Natural killer cell (primary cell): ENCODE measurements around the gene IFI44. TPM values are rescaled to one million over a fixed set of nuclear protein-coding genes. Genes with fewer than 3 reads are reported as not detected.

Source experiments
- ATAC-seq, 3 donors: fragments of 150-1000 bp in 2 of 3; fragments of 200-7000 bp in 1 of 3; cut with Tn5 transposase; 1 replicate in 1 of 3; 2 replicates in 2 of 3; pipeline ENCODE4 v1.10.0; 2021; ENCODE audit warnings: mild to moderate bottlenecking in 2 of 3, moderate library complexity in 2 of 3
- DNase-seq, 2 donors: peaks; one replicate each; pipeline versions ENCODE4 v3.0.0 to v3.0.0-alpha.2; 2013 to 2021; ENCODE audit warnings: mixed read lengths in 1 of 2
- H3K27ac ChIP-seq: one replicate; pipeline ENCODE4 v1.5.1; 2013; ENCODE audit warnings: mild to moderate bottlenecking, low read length
- H3K27me3 ChIP-seq: one replicate; pipeline ENCODE4 v1.6.1; 2013; ENCODE audit warnings: low read length; ENCODE audit not compliant: control insufficient read depth, insufficient read depth
- H3K36me3 ChIP-seq: one replicate; pipeline ENCODE4 v1.6.1; 2013; ENCODE audit warnings: low read length; ENCODE audit not compliant: control insufficient read depth, insufficient read depth
- H3K4me1 ChIP-seq: one replicate; pipeline ENCODE4 v1.6.1; 2013; ENCODE audit warnings: low read length; ENCODE audit not compliant: control insufficient read depth, insufficient read depth
- H3K4me3 ChIP-seq: one replicate; pipeline ENCODE4 v1.5.1; 2013; ENCODE audit warnings: low read length
- H3K9me3 ChIP-seq: one replicate; pipeline ENCODE4 v1.6.1; 2013; ENCODE audit warnings: low read length; ENCODE audit not compliant: control insufficient read depth, insufficient read depth
- H3K27ac Mint-ChIP-seq, 2 donors: one replicate each; pipeline ENCODE4 v1.8.0; 2022; ENCODE audit warnings: mild to moderate bottlenecking in 2 of 2, mixed read lengths in 2 of 2, moderate library complexity in 1 of 2
- H3K27me3 Mint-ChIP-seq, 2 donors: one replicate each; pipeline ENCODE4 v1.8.0; 2022; ENCODE audit warnings: low read depth in 2 of 2, mixed read lengths in 2 of 2
- H3K36me3 Mint-ChIP-seq: one replicate; pipeline ENCODE4 v1.8.0; 2022; ENCODE audit warnings: mixed read lengths
- H3K4me1 Mint-ChIP-seq, 2 donors: one replicate each; pipeline ENCODE4 v1.8.0; 2022; ENCODE audit warnings: mixed read lengths in 2 of 2
- H3K4me3 Mint-ChIP-seq: one replicate; pipeline ENCODE4 v1.8.0; 2022; ENCODE audit warnings: mild to moderate bottlenecking, moderate library complexity, mixed read lengths
- H3K9me3 Mint-ChIP-seq, 2 donors: one replicate each; pipeline ENCODE4 v1.8.0; 2022; ENCODE audit warnings: mixed read lengths in 2 of 2
- CTCF ChIP-seq: fragments of 200-600 bp; IDR thresholded peaks from one replicate; pipeline ENCODE4 v1.8.0; 2022; ENCODE audit warnings: antibody characterized with exemption
- WGBS: methylation state at CpG from one replicate; pipeline ENCODE4 v1.1.7; 2013; ENCODE audit warnings: missing lambda C conversion rate; ENCODE audit not compliant: insufficient coverage; 5-methylcytosine and 5-hydroxymethylcytosine counted together
- intact Hi-C: fragments of 100-400 bp; cut with micrococcal nuclease; formaldehyde crosslinking; loops from one replicate; pipeline ENCODE4 v1.14.2; 2022
- total RNA-seq, 4 donors: library from RNA; stranded (reverse); fragments of 120-200 nt in 1 of 4; gene quantifications; one replicate each; pipeline versions ENCODE4 v1.2.3 to v1.2.4, GENCODE V29; 2013 to 2022

IFI44 gene
- total RNA-seq, 3 donors from 2014 or later (not counting 1 experiment from before 2014, with no cell fraction given) = 34.6 to 60.2 (median 35.5) TPM

- no peak for TF ChIP-seq CTCF
- intact Hi-C loops = no loop called here
- peaks cover 2% of the 10 kb centered on the region for H3K36me3 Mint-ChIP-seq
Observed at GRCh38 chr1:78652019-78652560, 2.5 kb downstream of the IFI44 start.

GRCh38 chr1:78658901-78659300 is 9.3 kb downstream of the IFI44 start:
- Mint-ChIP-seq H3K9me3 (no peaks in the 10 kb centered on the region), H3K4me3 (no peak overlapping the region), H3K27me3 (no peaks in the 10 kb centered on the region), H3K4me1 (peaks cover 4 to 15% of the 10 kb centered on the region in 2 donors), H3K27ac (no peak overlapping the region), H3K36me3 (peaks cover 47% of the 10 kb centered on the region)
- intact Hi-C loops = no loop called here
- H3K4me1 ChIP-seq = no peaks in the 10 kb centered on the region
- H3K36me3 ChIP-seq = peaks cover 54% of the 10 kb centered on the region
- ATAC-seq (no peak), DNase-seq (no peak)
- no peaks in the 10 kb centered on the region for H3K27me3 ChIP-seq
- no peak overlapping the region for H3K4me3 ChIP-seq
- H3K27ac ChIP-seq = no peak overlapping the region
- H3K9me3 ChIP-seq = no peaks in the 10 kb centered on the region
- TF ChIP-seq CTCF = no peak
- WGBS = 100% methylated on average over 1 of the region's 1 CpG

More at GRCh38 chr1:78652019-78652560, 2.5 kb downstream of the IFI44 start:
- Mint-ChIP-seq H3K4me3 (peak overlapping the region; percentile 89), H3K27me3 (no peaks in the 10 kb centered on the region), H3K4me1 (peaks cover 51 to 59% of the 10 kb centered on the region in 2 donors), H3K27ac (peak overlapping the region; percentile 84 to 87), H3K9me3 (no peaks in the 10 kb centered on the region)
- ATAC-seq (no peak), DNase-seq (no peak)
- Histone ChIP-seq H3K4me1 (peaks cover 12% of the 10 kb centered on the region), H3K27ac (no peak overlapping the region), H3K27me3 (no peaks in the 10 kb centered on the region), H3K36me3 (peaks cover 11% of the 10 kb centered on the region), H3K9me3 (peaks cover 5% of the 10 kb centered on the region), H3K4me3 (no peak overlapping the region)
- 89% methylated on average over 16 of the region's 17 CpGs for WGBS

DNA sequence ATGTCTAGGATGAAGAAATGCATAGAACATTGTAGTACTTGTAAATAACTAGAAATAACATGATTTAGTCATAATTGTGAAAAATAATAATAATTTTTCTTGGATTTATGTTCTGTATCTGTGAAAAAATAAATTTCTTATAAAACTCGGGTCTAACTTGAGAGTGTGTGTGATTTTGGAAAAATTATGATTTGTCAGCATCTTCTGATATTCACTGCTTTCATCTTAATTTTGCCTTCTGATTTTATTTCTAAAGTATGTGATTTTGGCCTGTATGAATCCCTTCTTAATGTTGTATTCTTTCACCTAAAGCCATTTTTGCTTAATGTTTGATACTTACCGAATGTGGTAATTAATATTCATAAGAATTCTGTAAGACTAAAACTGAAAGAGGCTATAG is 14.3 kb downstream of the IFI44 start:
- TF ChIP-seq CTCF = no peak
- ATAC-seq (no peak), DNase-seq (no peak)
- Histone ChIP-seq H3K4me3 (no peak overlapping the region), H3K27ac (no peak overlapping the region), H3K9me3 (no peaks in the 10 kb centered on the region), H3K27me3 (no peaks in the 10 kb centered on the region), H3K36me3 (peaks cover 36% of the 10 kb centered on the region), H3K4me1 (no peaks in the 10 kb centered on the region)
- no peaks in the 10 kb centered on the region for H3K9me3 Mint-ChIP-seq
- H3K27me3 Mint-ChIP-seq = no peaks in the 10 kb centered on the region
- peaks cover 42% of the 10 kb centered on the region for H3K36me3 Mint-ChIP-seq
- no peak overlapping the region for H3K4me3 Mint-ChIP-seq
- WGBS = 83% methylated on average over 1 of the region's 2 CpGs
- H3K27ac Mint-ChIP-seq = no peak overlapping the region
- H3K4me1 Mint-ChIP-seq = peaks cover 0 to 3% of the 10 kb centered on the region in 2 donors
- intact Hi-C loops = no loop called here

DNA sequence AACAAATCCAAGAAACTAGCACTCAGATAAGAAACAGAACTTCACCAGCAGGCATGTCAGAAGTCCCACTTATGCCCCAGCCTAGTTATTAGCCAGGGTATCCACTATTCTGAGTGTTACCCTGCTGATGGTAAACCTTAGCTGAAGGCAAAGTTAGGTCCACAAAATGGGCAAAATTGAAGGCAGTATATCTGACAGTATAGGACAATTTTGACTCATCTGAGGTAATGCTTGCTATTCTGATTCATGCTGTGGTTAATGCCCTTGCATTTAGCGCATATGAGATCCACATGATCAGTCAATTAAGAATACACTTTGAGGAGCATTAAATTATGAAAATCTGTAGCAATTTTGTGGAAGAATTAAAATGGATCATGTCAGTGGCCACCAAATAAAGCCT is 15.1 kb downstream of the IFI44 start:
- no peak for ATAC-seq
- no peak overlapping the region for H3K27ac Mint-ChIP-seq
- Histone ChIP-seq H3K27me3 (no peaks in the 10 kb centered on the region), H3K4me1 (no peaks in the 10 kb centered on the region), H3K27ac (no peak overlapping the region), H3K36me3 (peaks cover 28% of the 10 kb centered on the region), H3K4me3 (no peak overlapping the region), H3K9me3 (no peaks in the 10 kb centered on the region)
- H3K4me1 Mint-ChIP-seq = no peaks in the 10 kb centered on the region
- H3K9me3 Mint-ChIP-seq = no peaks in the 10 kb centered on the region
- no peak for DNase-seq
- WGBS = 81% methylated on average over 1 of the region's 1 CpG
- no peak for TF ChIP-seq CTCF
- H3K27me3 Mint-ChIP-seq = no peaks in the 10 kb centered on the region
- H3K36me3 Mint-ChIP-seq = peaks cover 34% of the 10 kb centered on the region
- intact Hi-C loops = no loop called here
- no peak overlapping the region for H3K4me3 Mint-ChIP-seq
